H9 (cell line): ENCODE results near the gene KLC1. TPM values are rescaled to one million over a fixed set of nuclear protein-coding genes. Genes with fewer than 3 reads are reported as not detected.

Source experiments
- DNase-seq: peaks from one replicate; pipeline ENCODE4 v3.0.0-alpha.2; 2017
- H2AFZ ChIP-seq: one replicate; pipeline ENCODE4 v1.6.1; 2013; ENCODE audit warnings: mild to moderate bottlenecking, low read length, control low read depth, moderate library complexity
- H2AK5ac ChIP-seq: 2 replicates; pipeline ENCODE4 v1.6.1; 2013; ENCODE audit warnings: low read length, control low read depth, mixed read lengths; ENCODE audit not compliant: insufficient read length
- H2BK120ac ChIP-seq: one replicate; pipeline ENCODE4 v1.6.1; 2013; ENCODE audit warnings: low read depth, mild to moderate bottlenecking, low read length, control low read depth, inconsistent platforms; ENCODE audit not compliant: poor library complexity, severe bottlenecking
- H2BK12ac ChIP-seq: 2 replicates; pipeline ENCODE4 v1.6.1; 2013; ENCODE audit warnings: low read length, control low read depth, mixed read lengths, low read depth; ENCODE audit not compliant: insufficient read length
- H2BK15ac ChIP-seq: 2 replicates; pipeline ENCODE4 v1.6.1; 2013; ENCODE audit warnings: low read depth, low read length, control low read depth
- H2BK20ac ChIP-seq: one replicate; pipeline ENCODE4 v1.6.1; 2013; ENCODE audit warnings: low read depth, mild to moderate bottlenecking, low read length, control low read depth, inconsistent platforms; ENCODE audit not compliant: poor library complexity, severe bottlenecking
- H2BK5ac ChIP-seq: 2 replicates; pipeline ENCODE4 v1.6.1; 2013; ENCODE audit warnings: low read length, control low read depth, mixed read lengths; ENCODE audit not compliant: insufficient read length
- H3K14ac ChIP-seq: 2 replicates; pipeline ENCODE4 v1.6.1; 2013; ENCODE audit warnings: low read length, control low read depth; ENCODE audit not compliant: insufficient read depth
- H3K18ac ChIP-seq: 2 replicates; pipeline ENCODE4 v1.6.1; 2013; ENCODE audit warnings: low read depth, mild to moderate bottlenecking, mixed read lengths, low read length, control low read depth; ENCODE audit not compliant: insufficient read length
- H3K23ac ChIP-seq: 2 replicates; pipeline ENCODE4 v1.6.1; 2013; ENCODE audit warnings: low read length, control low read depth, mixed read lengths, low read depth; ENCODE audit not compliant: insufficient read length
- H3K23me2 ChIP-seq: 2 replicates; pipeline ENCODE4 v1.6.1; 2013; ENCODE audit warnings: low read depth, mild to moderate bottlenecking, mixed read lengths, low read length, control low read depth; ENCODE audit not compliant: insufficient read length, poor library complexity, severe bottlenecking
- H3K27ac ChIP-seq: 2 replicates; pipeline ENCODE4 v1.5.1; 2013; ENCODE audit warnings: low read length, control low read depth, mixed read lengths, low read depth; ENCODE audit not compliant: insufficient read length
- H3K27me3 ChIP-seq: 2 replicates; pipeline ENCODE4 v1.6.1; 2013; ENCODE audit warnings: low read length, control low read depth, inconsistent platforms; ENCODE audit not compliant: insufficient read depth
- H3K4ac ChIP-seq: 2 replicates; pipeline ENCODE4 v1.6.1; 2013; ENCODE audit warnings: low read depth, mild to moderate bottlenecking, control low read depth, inconsistent platforms, low read length, moderate library complexity
- H3K4me1 ChIP-seq: 2 replicates; pipeline ENCODE4 v1.6.1; 2013; ENCODE audit warnings: low read length, control low read depth, inconsistent platforms; ENCODE audit not compliant: insufficient read depth
- H3K4me2 ChIP-seq: 2 replicates; pipeline ENCODE4 v1.6.1; 2013; ENCODE audit warnings: low read length, control low read depth, mixed read lengths; ENCODE audit not compliant: insufficient read length, insufficient read depth
- H3K56ac ChIP-seq: 2 replicates; pipeline ENCODE4 v1.6.1; 2013; ENCODE audit warnings: low read depth, mild to moderate bottlenecking, mixed read lengths, low read length, control low read depth; ENCODE audit not compliant: insufficient read length
- H3K79me1 ChIP-seq: 2 replicates; pipeline ENCODE4 v1.6.1; 2013; ENCODE audit warnings: low read depth, mild to moderate bottlenecking, moderate library complexity, low read length, control low read depth, inconsistent platforms; ENCODE audit not compliant: insufficient read depth, poor library complexity, severe bottlenecking
- H3K79me2 ChIP-seq: 2 replicates; pipeline ENCODE4 v1.6.1; 2013; ENCODE audit warnings: low read length, control low read depth, inconsistent platforms; ENCODE audit not compliant: insufficient read depth
- H3K9ac ChIP-seq: 2 replicates; pipeline ENCODE4 v1.6.1; 2013; ENCODE audit warnings: low read length, control low read depth, mixed read lengths; ENCODE audit not compliant: insufficient read length; ENCODE audit errors: extremely low read depth
- H3K9me3 ChIP-seq: one replicate; pipeline ENCODE4 v1.6.1; 2013; ENCODE audit warnings: low read depth, low read length, inconsistent platforms; ENCODE audit not compliant: control insufficient read depth
- H3T11ph ChIP-seq: one replicate; pipeline ENCODE4 v1.6.1; 2013; ENCODE audit warnings: mild to moderate bottlenecking, low read length, control low read depth, inconsistent platforms
- H4K20me1 ChIP-seq: one replicate; pipeline ENCODE4 v1.6.1; 2013; ENCODE audit not compliant: control insufficient read depth, insufficient read length, insufficient read depth
- H4K5ac ChIP-seq: 2 replicates; pipeline ENCODE4 v1.6.1; 2013; ENCODE audit warnings: low read depth, mild to moderate bottlenecking, mixed read lengths, low read length, control low read depth; ENCODE audit not compliant: insufficient read length
- H4K8ac ChIP-seq: replicated peaks from 2 replicates; pipeline ENCODE4 v1.6.1; 2013; ENCODE audit warnings: low read length, control low read depth, mixed read lengths, low read depth; ENCODE audit not compliant: insufficient read length
- H4K91ac ChIP-seq: 2 replicates; pipeline ENCODE4 v1.6.1; 2013; ENCODE audit warnings: low read depth, mild to moderate bottlenecking, moderate library complexity, mixed read lengths, low read length, control low read depth; ENCODE audit not compliant: insufficient read length
- H3K27ac Mint-ChIP-seq, 3 experiments: 2 replicates in 2 of 3; 3 replicates in 1 of 3; pipeline ENCODE4 v1.8.0; 2020 to 2021; ENCODE audit warnings: mixed read lengths in 3 of 3, mild to moderate bottlenecking in 1 of 3, moderate library complexity in 1 of 3
- H3K27me3 Mint-ChIP-seq: 2 replicates; pipeline ENCODE4 v1.8.0; 2021; ENCODE audit warnings: low read depth, mild to moderate bottlenecking, moderate library complexity, mixed read lengths
- H3K36me3 Mint-ChIP-seq, 3 experiments: 2 replicates in 2 of 3; 3 replicates in 1 of 3; pipeline ENCODE4 v1.8.0; 2020 to 2021; ENCODE audit warnings: low read depth in 3 of 3, mixed read lengths in 3 of 3; ENCODE audit not compliant: insufficient read depth in 1 of 3
- H3K4me1 Mint-ChIP-seq, 2 experiments: 2 replicates each; pipeline ENCODE4 v1.8.0; 2020; ENCODE audit warnings: mixed read lengths in 2 of 2
- H3K4me3 Mint-ChIP-seq, 2 experiments: 2 replicates in 1 of 2; 3 replicates in 1 of 2; pipeline ENCODE4 v1.8.0; 2020 to 2021; ENCODE audit warnings: mild to moderate bottlenecking in 2 of 2, mixed read lengths in 2 of 2, moderate library complexity in 1 of 2
- H3K9me3 Mint-ChIP-seq, 2 experiments: 2 replicates in 1 of 2; 3 replicates in 1 of 2; pipeline ENCODE4 v1.8.0; 2020; ENCODE audit warnings: mild to moderate bottlenecking in 2 of 2, mixed read lengths in 2 of 2, moderate library complexity in 1 of 2
- WGBS: extraction: QIAGEN DNeasy Blood & Tissue Kit; methylation state at CpG from one replicate; pipeline ENCODE4 v1.1.7; 2013; ENCODE audit warnings: missing lambda C conversion rate, low lambda C conversion rate, mixed read lengths; ENCODE audit not compliant: insufficient read length; ENCODE audit errors: extremely low coverage; 5-methylcytosine and 5-hydroxymethylcytosine counted together
- total RNA-seq: library from RNA; stranded (reverse); gene quantifications from 2 replicates; pipeline ENCODE4 v1.2.1, GENCODE V29; 2021
- TF ChIP-seq, protein P1 (sequence below): fragments of 200-600 bp; sonication (generic); conservative IDR thresholded peaks from 3 replicates; pipeline ENCODE4 v1.8.0; 2021; ENCODE audit warnings: antibody characterized with exemption, mild to moderate bottlenecking

KLC1 gene
- total RNA-seq, 1 experiment from 2014 or later: 143 TPM

DNA sequence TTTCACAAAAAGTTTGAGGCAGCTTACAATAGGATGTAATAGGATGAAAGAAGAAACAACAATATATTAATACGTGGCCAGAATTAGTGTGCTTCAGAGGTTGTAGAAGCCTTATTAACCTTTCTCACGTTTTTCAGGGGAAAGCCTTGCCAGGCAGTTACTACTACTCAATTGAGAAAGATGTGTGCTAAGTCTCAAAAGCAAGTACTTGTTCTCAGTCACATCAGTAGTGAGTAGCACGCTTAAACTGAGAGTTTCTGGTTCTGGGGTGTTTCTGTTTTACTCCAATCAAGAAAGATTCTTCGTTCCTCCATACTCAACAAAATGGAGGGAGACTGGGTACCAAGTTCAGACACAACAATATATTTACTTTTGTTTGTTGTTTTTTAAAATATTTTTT is 38.7 kb downstream of the KLC1 start:
- no peak overlapping the region for H3T11ph ChIP-seq
- H3K79me1 ChIP-seq: no peaks in the 10 kb centered on the region
- H2AFZ ChIP-seq: no peak overlapping the region
- no peak overlapping the region for H4K8ac ChIP-seq
- H2BK5ac ChIP-seq: no peak overlapping the region
- no peak overlapping the region for H2BK120ac ChIP-seq
- H3K9me3 Mint-ChIP-seq: no peaks in the 10 kb centered on the region
- H3K9ac ChIP-seq: no peak overlapping the region
- no peak for DNase-seq
- H4K5ac ChIP-seq: no peak overlapping the region
- H3K4me3 Mint-ChIP-seq: no peak overlapping the region
- H3K18ac ChIP-seq: no peak overlapping the region
- no peaks in the 10 kb centered on the region for H3K4me1 ChIP-seq
- H3K27ac Mint-ChIP-seq: peak overlapping the region in 1 of 3 experiments; percentile 62; a peak in 1 of 7 replicates
- no peaks in the 10 kb centered on the region for H3K27me3 ChIP-seq
- H4K20me1 ChIP-seq: no peaks in the 10 kb centered on the region
- no peaks in the 10 kb centered on the region for H3K27me3 Mint-ChIP-seq
- H3K4me2 ChIP-seq: no peak overlapping the region
- no peak overlapping the region for H3K14ac ChIP-seq
- H4K91ac ChIP-seq: no peak overlapping the region
- H2BK15ac ChIP-seq: no peak overlapping the region
- no peak overlapping the region for H3K23ac ChIP-seq
- H3K56ac ChIP-seq: no peak overlapping the region
- no peaks in the 10 kb centered on the region for H3K4me1 Mint-ChIP-seq
- H3K4ac ChIP-seq: no peak overlapping the region
- TF ChIP-seq, protein P1, sequence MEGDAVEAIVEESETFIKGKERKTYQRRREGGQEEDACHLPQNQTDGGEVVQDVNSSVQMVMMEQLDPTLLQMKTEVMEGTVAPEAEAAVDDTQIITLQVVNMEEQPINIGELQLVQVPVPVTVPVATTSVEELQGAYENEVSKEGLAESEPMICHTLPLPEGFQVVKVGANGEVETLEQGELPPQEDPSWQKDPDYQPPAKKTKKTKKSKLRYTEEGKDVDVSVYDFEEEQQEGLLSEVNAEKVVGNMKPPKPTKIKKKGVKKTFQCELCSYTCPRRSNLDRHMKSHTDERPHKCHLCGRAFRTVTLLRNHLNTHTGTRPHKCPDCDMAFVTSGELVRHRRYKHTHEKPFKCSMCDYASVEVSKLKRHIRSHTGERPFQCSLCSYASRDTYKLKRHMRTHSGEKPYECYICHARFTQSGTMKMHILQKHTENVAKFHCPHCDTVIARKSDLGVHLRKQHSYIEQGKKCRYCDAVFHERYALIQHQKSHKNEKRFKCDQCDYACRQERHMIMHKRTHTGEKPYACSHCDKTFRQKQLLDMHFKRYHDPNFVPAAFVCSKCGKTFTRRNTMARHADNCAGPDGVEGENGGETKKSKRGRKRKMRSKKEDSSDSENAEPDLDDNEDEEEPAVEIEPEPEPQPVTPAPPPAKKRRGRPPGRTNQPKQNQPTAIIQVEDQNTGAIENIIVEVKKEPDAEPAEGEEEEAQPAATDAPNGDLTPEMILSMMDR: no peak
- no peak overlapping the region for H2AK5ac ChIP-seq
- H3K27ac ChIP-seq: no peak overlapping the region
- no peaks in the 10 kb centered on the region for H3K79me2 ChIP-seq
- no peaks in the 10 kb centered on the region for H3K9me3 ChIP-seq
- no CpG with 5 or more reads among the region's 4 CpGs for WGBS
- no peak overlapping the region for H2BK20ac ChIP-seq
- no peaks in the 10 kb centered on the region for H3K23me2 ChIP-seq
- H2BK12ac ChIP-seq: no peak overlapping the region
- peaks cover 39 to 82% (median 58%) of the 10 kb centered on the region in 3 experiments; a peak in 6 of 7 replicates for H3K36me3 Mint-ChIP-seq
